ENCODE measurements around the gene CEP128.

Gene CEP128

DNA sequence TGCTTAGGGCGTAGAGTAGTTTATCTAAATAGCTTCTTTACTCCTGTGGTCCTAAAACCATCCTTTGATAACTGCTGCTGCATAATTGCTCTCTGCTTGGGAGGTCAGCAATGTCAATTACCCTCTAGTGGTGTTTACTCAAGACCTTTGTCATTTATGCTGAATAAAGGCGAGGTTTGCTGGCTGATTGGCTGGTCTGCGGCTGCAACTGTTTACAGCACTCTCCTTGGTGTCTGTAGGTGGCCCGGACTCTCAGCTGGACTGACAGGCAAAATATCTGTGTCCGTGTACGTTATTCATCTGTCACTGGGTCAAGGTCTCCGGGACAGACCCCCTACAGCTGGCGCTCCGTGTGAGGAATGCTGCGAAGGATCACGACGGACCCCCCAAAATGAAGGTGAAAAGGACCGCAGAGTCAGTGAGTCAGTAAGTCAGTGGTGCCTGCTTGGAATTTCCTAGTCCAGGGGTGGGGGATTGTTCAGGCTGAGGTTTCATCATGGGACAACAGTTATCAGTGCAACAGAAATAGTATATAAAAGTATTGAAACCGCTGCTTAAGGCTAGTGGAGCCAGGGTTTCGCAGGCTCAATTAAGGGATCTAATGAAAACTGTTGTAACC is 476.9 kb downstream of the CEP128 start:
- Histone ChIP-seq H3K27me3 (replicated peaks) (no peaks in the 10 kb centered on the region), H3K4me3 (ENCODE audit: low read depth, low read length) (no peak overlapping the region), H3K27ac (no peak overlapping the region), H3K36me3 (replicated peaks) (no peaks in the 10 kb centered on the region)
- in situ Hi-C loops (cut with HindIII; ENCODE audit: low pct_ligation_motif_present, low sequenced_read_pairs), result no loop called here
- DNase-seq, result no peak
- TF ChIP-seq, protein P1, sequence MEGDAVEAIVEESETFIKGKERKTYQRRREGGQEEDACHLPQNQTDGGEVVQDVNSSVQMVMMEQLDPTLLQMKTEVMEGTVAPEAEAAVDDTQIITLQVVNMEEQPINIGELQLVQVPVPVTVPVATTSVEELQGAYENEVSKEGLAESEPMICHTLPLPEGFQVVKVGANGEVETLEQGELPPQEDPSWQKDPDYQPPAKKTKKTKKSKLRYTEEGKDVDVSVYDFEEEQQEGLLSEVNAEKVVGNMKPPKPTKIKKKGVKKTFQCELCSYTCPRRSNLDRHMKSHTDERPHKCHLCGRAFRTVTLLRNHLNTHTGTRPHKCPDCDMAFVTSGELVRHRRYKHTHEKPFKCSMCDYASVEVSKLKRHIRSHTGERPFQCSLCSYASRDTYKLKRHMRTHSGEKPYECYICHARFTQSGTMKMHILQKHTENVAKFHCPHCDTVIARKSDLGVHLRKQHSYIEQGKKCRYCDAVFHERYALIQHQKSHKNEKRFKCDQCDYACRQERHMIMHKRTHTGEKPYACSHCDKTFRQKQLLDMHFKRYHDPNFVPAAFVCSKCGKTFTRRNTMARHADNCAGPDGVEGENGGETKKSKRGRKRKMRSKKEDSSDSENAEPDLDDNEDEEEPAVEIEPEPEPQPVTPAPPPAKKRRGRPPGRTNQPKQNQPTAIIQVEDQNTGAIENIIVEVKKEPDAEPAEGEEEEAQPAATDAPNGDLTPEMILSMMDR (IDR thresholded peaks at IDR 0.05; ENCODE audit: low read depth, low read length, missing control alignments), result no peak

DNA sequence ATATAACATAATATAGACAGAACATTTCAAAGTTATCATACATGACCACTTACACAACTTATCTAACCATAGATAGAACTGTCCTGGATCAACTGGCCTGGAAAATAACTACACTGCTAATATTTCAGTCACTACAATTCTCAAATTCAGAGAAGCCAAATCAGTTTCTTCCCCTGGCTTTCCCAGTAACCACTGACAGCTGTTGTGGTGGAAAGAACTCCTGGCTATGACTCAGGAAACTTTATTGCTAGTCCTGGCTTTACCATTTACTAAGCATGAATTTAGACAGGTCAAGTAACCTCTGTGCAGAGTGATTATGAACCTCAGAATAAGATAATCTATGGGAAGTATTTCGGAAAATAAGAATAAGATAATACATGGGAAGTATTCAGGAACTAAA is 485.3 kb downstream of the CEP128 start:
- Histone ChIP-seq H3K27ac (no peak overlapping the region), H3K36me3 (replicated peaks) (no peaks in the 10 kb centered on the region), H3K27me3 (replicated peaks) (no peaks in the 10 kb centered on the region), H3K4me3 (ENCODE audit: low read depth, low read length) (no peak overlapping the region)
- TF ChIP-seq, protein P1 (IDR thresholded peaks at IDR 0.05; ENCODE audit: low read depth, low read length, missing control alignments), result no peak
- DNase-seq, result no peak
- in situ Hi-C loops (cut with HindIII; ENCODE audit: low pct_ligation_motif_present, low sequenced_read_pairs), result no loop called here

DNA sequence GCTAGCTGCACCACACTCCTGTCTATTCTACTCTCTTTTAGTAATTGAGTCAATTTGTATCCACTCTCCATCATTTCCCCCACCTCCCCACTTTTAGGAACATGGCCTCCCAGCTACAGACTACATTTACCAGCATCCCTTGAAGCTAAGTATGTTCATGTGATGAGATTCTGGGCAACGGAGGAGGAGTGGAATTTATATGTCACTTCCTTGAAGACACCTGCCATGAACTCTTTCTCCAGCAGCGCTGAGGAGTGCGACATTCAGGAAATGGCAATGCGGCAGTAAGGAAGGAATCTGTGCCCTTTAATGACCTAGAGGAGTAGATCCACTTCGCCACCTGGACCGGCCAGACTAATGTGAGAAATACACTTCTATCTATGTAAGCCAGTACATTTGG is 486.5 kb downstream of the CEP128 start:
- TF ChIP-seq, protein P1 (IDR thresholded peaks at IDR 0.05; ENCODE audit: low read depth, low read length, missing control alignments), result no peak
- in situ Hi-C loops (cut with HindIII; ENCODE audit: low pct_ligation_motif_present, low sequenced_read_pairs), result no loop called here
- H3K36me3 ChIP-seq (replicated peaks), result no peaks in the 10 kb centered on the region
- H3K4me3 ChIP-seq (ENCODE audit: low read depth, low read length), result no peak overlapping the region
- no peak overlapping the region for H3K27ac ChIP-seq
- H3K27me3 ChIP-seq (replicated peaks), result no peaks in the 10 kb centered on the region
- DNase-seq, result no peak

DNA sequence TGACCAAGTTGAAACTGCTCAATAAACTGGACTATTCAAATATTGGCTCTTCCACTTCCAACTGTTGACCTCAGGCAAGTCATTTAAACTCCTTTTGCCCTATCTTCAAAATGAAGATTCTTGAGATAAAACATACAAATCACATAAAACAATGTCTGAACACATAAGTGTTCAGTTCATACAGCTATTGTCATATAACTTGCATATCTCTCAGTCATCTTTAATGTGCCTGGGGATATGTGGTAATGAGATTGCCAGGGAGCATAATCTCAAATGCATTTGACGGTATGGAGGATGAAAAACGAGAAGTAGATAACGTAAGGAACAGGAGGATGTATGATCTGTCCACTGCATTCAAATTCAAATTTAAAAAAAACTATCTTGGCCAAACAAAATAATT is 493.3 kb downstream of the CEP128 start:
- TF ChIP-seq, protein P1 (IDR thresholded peaks at IDR 0.05; ENCODE audit: low read depth, low read length, missing control alignments), result no peak
- DNase-seq, result no peak
- in situ Hi-C loops (cut with HindIII; ENCODE audit: low pct_ligation_motif_present, low sequenced_read_pairs), result no loop called here
- H3K4me3 ChIP-seq (ENCODE audit: low read depth, low read length), result no peak overlapping the region
- no peaks in the 10 kb centered on the region for H3K36me3 ChIP-seq (replicated peaks)
- H3K27ac ChIP-seq, result no peak overlapping the region
- no peaks in the 10 kb centered on the region for H3K27me3 ChIP-seq (replicated peaks)

DNA sequence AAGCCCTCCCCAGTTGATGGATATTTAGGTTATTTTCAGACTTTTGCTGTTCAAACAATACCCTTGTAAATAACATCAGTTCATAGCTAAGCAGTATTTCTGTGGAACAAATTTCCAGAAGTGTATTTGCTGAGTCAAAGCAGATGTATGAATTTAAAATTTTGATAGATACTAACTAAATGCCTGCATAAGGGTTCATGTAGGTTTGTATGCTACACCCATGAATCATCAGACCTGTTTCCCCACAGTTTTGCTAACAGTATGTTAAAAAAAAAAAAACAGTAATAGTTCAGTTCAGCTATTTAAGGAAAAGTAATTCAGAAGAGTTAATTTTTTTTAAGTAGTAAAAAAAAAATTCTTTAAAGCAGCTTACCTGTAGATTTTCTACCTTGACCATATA is 494.1 kb downstream of the CEP128 start:
- H3K36me3 ChIP-seq (replicated peaks), result no peaks in the 10 kb centered on the region
- H3K27me3 ChIP-seq (replicated peaks), result no peaks in the 10 kb centered on the region
- in situ Hi-C loops (cut with HindIII; ENCODE audit: low pct_ligation_motif_present, low sequenced_read_pairs), result no loop called here
- H3K27ac ChIP-seq, result no peak overlapping the region
- no peak overlapping the region for H3K4me3 ChIP-seq (ENCODE audit: low read depth, low read length)
- TF ChIP-seq, protein P1 (IDR thresholded peaks at IDR 0.05; ENCODE audit: low read depth, low read length, missing control alignments), result no peak
- DNase-seq, result no peak

Data from brain microvascular endothelial cell (primary cell).